GM23248 (cell line): ENCODE measurements around the gene GFM1. TPM values are rescaled to one million over a fixed set of nuclear protein-coding genes. Genes with fewer than 3 reads are reported as not detected.

ENCODE experiments used
- DNase-seq: peaks from one replicate; pipeline ENCODE4 v3.0.0-alpha.2; 2015
- H2AFZ ChIP-seq: fragments of 200-600 bp; sonication (generic); 2 replicates; pipeline ENCODE4 v1.6.1; 2016; ENCODE audit warnings: antibody characterized with exemption
- H3F3A ChIP-seq: fragments of 200-600 bp; sonication (generic); 2 replicates; pipeline ENCODE4 v1.6.1; 2016; ENCODE audit warnings: mild to moderate bottlenecking, antibody characterized with exemption, mixed run types; ENCODE audit not compliant: insufficient read depth
- H3K27ac ChIP-seq: fragments of 200-600 bp; sonication (generic); 2 replicates; pipeline ENCODE4 v1.5.1; 2016; ENCODE audit warnings: mild to moderate bottlenecking
- H3K27me3 ChIP-seq: fragments of 200-600 bp; sonication (generic); replicated peaks from 2 replicates; pipeline ENCODE4 v1.6.1; 2016; ENCODE audit warnings: mild to moderate bottlenecking; ENCODE audit not compliant: insufficient read depth
- H3K36me3 ChIP-seq: fragments of 200-600 bp; sonication (generic); 2 replicates; pipeline ENCODE4 v1.6.1; 2016; ENCODE audit warnings: low read depth, mild to moderate bottlenecking
- H3K4me1 ChIP-seq: fragments of 200-600 bp; sonication (generic); 2 replicates; pipeline ENCODE4 v1.6.1; 2016; ENCODE audit warnings: mild to moderate bottlenecking; ENCODE audit not compliant: insufficient read depth
- H3K4me2 ChIP-seq: fragments of 200-600 bp; sonication (generic); one replicate; pipeline ENCODE4 v1.6.1; 2016; ENCODE audit warnings: mild to moderate bottlenecking; ENCODE audit not compliant: unreplicated experiment
- H3K4me3 ChIP-seq: fragments of 200-600 bp; sonication (generic); 2 replicates; pipeline ENCODE4 v1.5.1; 2016; ENCODE audit warnings: mild to moderate bottlenecking
- H3K79me2 ChIP-seq: fragments of 200-600 bp; sonication (generic); 2 replicates; pipeline ENCODE4 v1.6.1; 2016; ENCODE audit warnings: mild to moderate bottlenecking; ENCODE audit not compliant: insufficient read depth
- H3K9ac ChIP-seq: fragments of 200-600 bp; sonication (generic); 2 replicates; pipeline ENCODE4 v1.6.1; 2016; ENCODE audit warnings: mild to moderate bottlenecking
- H3K9me2 ChIP-seq: fragments of 200-600 bp; sonication (generic); 2 replicates; pipeline ENCODE4 v1.6.1; 2016; ENCODE audit warnings: mixed run types, mild to moderate bottlenecking, moderate library complexity; ENCODE audit not compliant: insufficient read depth
- H3K9me3 ChIP-seq: fragments of 200-600 bp; sonication (generic); one replicate; pipeline ENCODE4 v1.6.1; 2017; ENCODE audit warnings: low read depth
- H4K20me1 ChIP-seq: fragments of 200-600 bp; sonication (generic); 2 replicates; pipeline ENCODE4 v1.6.0; 2016; ENCODE audit not compliant: insufficient read depth
- EZH2 ChIP-seq: fragments of 200-600 bp; sonication (generic); IDR thresholded peaks from 2 replicates; pipeline ENCODE4 v1.6.1; 2018; ENCODE audit warnings: antibody characterized with exemption, mild to moderate bottlenecking; ENCODE audit not compliant: insufficient read depth, poor library complexity, severe bottlenecking
- EZH2phosphoT487 ChIP-seq: fragments of 200-600 bp; sonication (generic); IDR thresholded peaks from 2 replicates; pipeline ENCODE4 v1.6.1; 2018; ENCODE audit warnings: antibody characterized with exemption, moderate library complexity, mild to moderate bottlenecking, low read depth; ENCODE audit not compliant: insufficient read depth
- WGBS, 2 experiments: methylation state at CpG; one replicate each; pipeline ENCODE4 v1.1.6; 2015 to 2017; ENCODE audit warnings: low lambda C conversion rate in 2 of 2, low coverage in 1 of 2; ENCODE audit errors: missing lambda C conversion rate in 2 of 2; 5-methylcytosine and 5-hydroxymethylcytosine counted together
- in situ Hi-C: fragments of 300-500 bp; cut with MboI; formaldehyde crosslinking; loops from 2 replicates; pipeline ENCODE4 v1.15.0; 2020
- polyA plus RNA-seq: library from polyadenylated mRNA; unstranded; fragments of >200 nt; fragmentation: Nextera tagmentation; extraction: Ambion mirVana; gene quantifications from 2 replicates; pipeline ENCODE4 v1.2.1, GENCODE V29; 2016
- small RNA-seq: library from RNA; depleted of rRNA; stranded (forward); fragments of <200 nt; gene quantifications from one replicate; pipeline ENCODE3, GENCODE V24; 2014; ENCODE audit warnings: low read depth, low replicate concordance
- total RNA-seq: library from RNA; depleted of rRNA; stranded (reverse); fragments of >200 nt; shearing (Covaris generic); gene quantifications from 2 replicates; pipeline ENCODE4 v1.2.3, GENCODE V29; 2014; rRNA removed

GFM1 gene
- total and polyA plus RNA-seq, 2 experiments from 2014 or later: 29.2 to 38.5 TPM

DNA sequence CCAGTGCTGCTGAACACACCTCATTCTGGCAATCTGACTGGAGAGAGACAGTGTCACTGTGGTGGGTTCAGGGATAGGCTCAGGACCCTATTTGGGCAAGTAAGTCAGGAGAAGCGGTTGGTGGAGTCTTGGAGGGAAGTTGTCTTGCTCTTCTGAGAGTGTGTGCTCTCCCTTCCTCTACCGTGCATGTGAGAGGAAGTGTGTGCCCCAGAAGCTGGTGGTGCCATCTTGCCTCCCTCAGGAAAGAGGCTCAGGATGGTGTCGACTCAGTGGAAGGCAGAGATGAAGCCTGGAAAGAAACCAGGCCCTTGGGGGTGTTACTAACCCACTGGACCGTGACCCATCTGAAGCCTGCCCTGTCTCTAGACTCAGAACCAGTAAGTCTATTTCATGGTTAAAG is 94.8 kb downstream of the GFM1 start:
- Histone ChIP-seq H3K4me3 (no peak overlapping the region), H3K27me3 (no peaks in the 10 kb centered on the region), H3K9me2 (no peaks in the 10 kb centered on the region), H4K20me1 (no peaks in the 10 kb centered on the region), H2AFZ (no peak overlapping the region), H3F3A (no peaks in the 10 kb centered on the region), H3K4me2 (no peak overlapping the region), H3K27ac (no peak overlapping the region), H3K9ac (no peak overlapping the region), H3K4me1 (no peaks in the 10 kb centered on the region), H3K9me3 (no peaks in the 10 kb centered on the region), H3K79me2 (no peaks in the 10 kb centered on the region), H3K36me3 (no peaks in the 10 kb centered on the region)
- 92 to 97% methylated on average over 4 of the region's 4 CpGs for WGBS, 2 experiments
- in situ Hi-C loops: no loop called here
- TF ChIP-seq EZH2phosphoT487: no peak
- no peak for TF ChIP-seq EZH2
- no peak for DNase-seq

DNA sequence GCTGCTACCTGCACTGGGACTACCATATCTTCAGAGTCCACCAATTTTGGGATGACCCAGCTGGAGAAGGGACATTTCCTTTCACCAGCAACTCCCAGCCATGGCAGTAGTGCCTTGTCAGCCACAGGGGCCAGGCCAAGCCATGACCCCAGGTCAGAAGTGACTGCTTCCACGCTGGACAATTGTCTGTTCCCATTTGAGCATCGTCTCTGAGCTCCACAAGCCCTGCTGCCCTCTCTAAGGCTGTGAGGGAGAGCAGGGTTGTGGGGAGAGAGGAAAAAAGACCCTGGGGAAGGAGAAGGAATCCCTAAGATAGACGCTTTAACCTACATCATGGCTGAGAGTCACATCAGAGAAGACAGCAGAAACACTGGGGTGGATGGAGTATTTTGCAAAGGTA is 95.3 kb downstream of the GFM1 start:
- Histone ChIP-seq H2AFZ (no peak overlapping the region), H3K27ac (no peak overlapping the region), H3K4me3 (no peak overlapping the region), H3K9ac (no peak overlapping the region), H3K79me2 (no peaks in the 10 kb centered on the region), H3K4me2 (no peak overlapping the region), H3K36me3 (no peaks in the 10 kb centered on the region), H3K9me3 (no peaks in the 10 kb centered on the region), H3K4me1 (no peaks in the 10 kb centered on the region), H3K27me3 (no peaks in the 10 kb centered on the region), H4K20me1 (no peaks in the 10 kb centered on the region), H3F3A (no peaks in the 10 kb centered on the region), H3K9me2 (no peaks in the 10 kb centered on the region)
- no peak for TF ChIP-seq EZH2
- no peak for TF ChIP-seq EZH2phosphoT487
- WGBS, 2 experiments: 95 to 98% methylated on average over 3 of the region's 3 CpGs
- in situ Hi-C loops: no loop called here
- DNase-seq: no peak

Small RNA genes within 50 kb of the gene (small RNA-seq; reads per million reads assigned to genes)
- gene AC025033.1: not detected
- gene AC080013.6: not detected

Other genes with a start within 250 kb of the GFM1 start
- gene MLF1, start 73.3 kb upstream of the GFM1 start, total RNA-seq: 13.4 and 17.3 TPM in 2 replicates
- gene MLF1, start 73.3 kb upstream of the GFM1 start, polyA plus RNA-seq: 13.6 and 15.6 TPM in 2 replicates
- 28.7 and 34.9 TPM in 2 replicates for gene LXN, start 28.1 kb downstream of the GFM1 start, total RNA-seq
- 46.8 and 47.3 TPM in 2 replicates for gene LXN, start 28.1 kb downstream of the GFM1 start, polyA plus RNA-seq
- gene RARRES1, start 87.9 kb downstream of the GFM1 start, total RNA-seq: 1.3 and 1.7 TPM in 2 replicates
- 1.0 and 1.2 TPM in 2 replicates for gene RARRES1, start 87.9 kb downstream of the GFM1 start, polyA plus RNA-seq
- 159 and 177 TPM in 2 replicates for gene MFSD1, start 157.5 kb downstream of the GFM1 start, total RNA-seq
- gene MFSD1, start 157.5 kb downstream of the GFM1 start, polyA plus RNA-seq: 92.0 and 100 TPM in 2 replicates